Testis (tissue), 2 donors: ENCODE measurements around the gene CHIT1.

Experiments
- POLR2A ChIP-seq: fragments of 450-650 bp; IDR thresholded peaks from one replicate; pipeline ENCODE4 v1.6.1; 2017; ENCODE audit warnings: antibody characterized with exemption, mild to moderate bottlenecking, moderate library complexity
- TF ChIP-seq, protein P1 (sequence below), 3 experiments: fragments of 450-650 bp in 2 of 3; fragments of 200-600 bp in 1 of 3; sonication (generic) in 1 of 3; IDR thresholded peaks; one replicate each; pipeline ENCODE4 v1.5.1; 2016 to 2019; ENCODE audit warnings: antibody characterized with exemption in 3 of 3, mild to moderate bottlenecking in 2 of 3, moderate library complexity in 1 of 3

DNA sequence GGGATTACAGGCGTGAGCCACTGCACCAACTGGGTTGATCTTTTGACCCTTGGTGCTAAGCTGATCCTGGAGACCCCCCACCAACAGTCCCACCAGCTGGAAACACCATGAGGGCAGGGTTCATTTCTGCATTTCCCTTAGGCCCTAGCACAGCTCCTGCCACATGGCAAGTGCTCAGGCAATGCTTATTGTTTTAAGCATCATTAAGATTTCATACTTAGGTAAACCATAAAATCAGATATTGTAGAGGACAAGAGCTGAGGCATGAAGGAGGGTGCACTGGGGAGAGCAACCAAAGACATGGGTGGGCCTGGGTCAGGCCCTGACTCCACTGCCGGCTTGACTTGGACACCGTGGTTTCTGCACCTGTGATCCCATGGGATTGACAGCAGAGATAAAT lies 17.7 kb downstream of the CHIT1 start:
- TF ChIP-seq POLR2A = no peak
- TF ChIP-seq, protein P1, sequence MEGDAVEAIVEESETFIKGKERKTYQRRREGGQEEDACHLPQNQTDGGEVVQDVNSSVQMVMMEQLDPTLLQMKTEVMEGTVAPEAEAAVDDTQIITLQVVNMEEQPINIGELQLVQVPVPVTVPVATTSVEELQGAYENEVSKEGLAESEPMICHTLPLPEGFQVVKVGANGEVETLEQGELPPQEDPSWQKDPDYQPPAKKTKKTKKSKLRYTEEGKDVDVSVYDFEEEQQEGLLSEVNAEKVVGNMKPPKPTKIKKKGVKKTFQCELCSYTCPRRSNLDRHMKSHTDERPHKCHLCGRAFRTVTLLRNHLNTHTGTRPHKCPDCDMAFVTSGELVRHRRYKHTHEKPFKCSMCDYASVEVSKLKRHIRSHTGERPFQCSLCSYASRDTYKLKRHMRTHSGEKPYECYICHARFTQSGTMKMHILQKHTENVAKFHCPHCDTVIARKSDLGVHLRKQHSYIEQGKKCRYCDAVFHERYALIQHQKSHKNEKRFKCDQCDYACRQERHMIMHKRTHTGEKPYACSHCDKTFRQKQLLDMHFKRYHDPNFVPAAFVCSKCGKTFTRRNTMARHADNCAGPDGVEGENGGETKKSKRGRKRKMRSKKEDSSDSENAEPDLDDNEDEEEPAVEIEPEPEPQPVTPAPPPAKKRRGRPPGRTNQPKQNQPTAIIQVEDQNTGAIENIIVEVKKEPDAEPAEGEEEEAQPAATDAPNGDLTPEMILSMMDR (IDR thresholded peaks at IDR 0.05) = no peak
